Measurements from ENCODE around the gene NEURL3.

Gene NEURL3

DNA sequence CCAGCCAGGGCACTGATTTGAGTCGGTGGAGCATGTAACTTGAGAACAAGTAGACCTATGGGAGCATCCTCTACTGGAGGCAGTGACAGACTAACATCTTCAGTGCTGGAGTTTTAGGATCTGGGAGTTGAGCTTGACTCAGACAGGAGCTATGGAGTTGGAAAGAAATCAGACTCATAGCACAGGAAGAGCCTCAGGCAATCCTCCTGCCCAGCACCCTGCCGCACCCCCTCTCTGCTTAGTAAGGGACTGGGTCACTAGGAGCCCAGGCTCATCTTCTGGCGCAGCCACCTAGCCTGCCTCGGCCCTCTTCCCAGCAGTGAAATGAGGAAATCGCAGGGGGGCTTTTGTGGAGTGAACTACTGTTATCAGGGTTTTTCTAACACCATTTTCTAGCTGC lies 35.0 kb upstream of the NEURL3 start:
- peak; percentile 95 for DNase-seq (ENCODE audit: low read depth)

DNA sequence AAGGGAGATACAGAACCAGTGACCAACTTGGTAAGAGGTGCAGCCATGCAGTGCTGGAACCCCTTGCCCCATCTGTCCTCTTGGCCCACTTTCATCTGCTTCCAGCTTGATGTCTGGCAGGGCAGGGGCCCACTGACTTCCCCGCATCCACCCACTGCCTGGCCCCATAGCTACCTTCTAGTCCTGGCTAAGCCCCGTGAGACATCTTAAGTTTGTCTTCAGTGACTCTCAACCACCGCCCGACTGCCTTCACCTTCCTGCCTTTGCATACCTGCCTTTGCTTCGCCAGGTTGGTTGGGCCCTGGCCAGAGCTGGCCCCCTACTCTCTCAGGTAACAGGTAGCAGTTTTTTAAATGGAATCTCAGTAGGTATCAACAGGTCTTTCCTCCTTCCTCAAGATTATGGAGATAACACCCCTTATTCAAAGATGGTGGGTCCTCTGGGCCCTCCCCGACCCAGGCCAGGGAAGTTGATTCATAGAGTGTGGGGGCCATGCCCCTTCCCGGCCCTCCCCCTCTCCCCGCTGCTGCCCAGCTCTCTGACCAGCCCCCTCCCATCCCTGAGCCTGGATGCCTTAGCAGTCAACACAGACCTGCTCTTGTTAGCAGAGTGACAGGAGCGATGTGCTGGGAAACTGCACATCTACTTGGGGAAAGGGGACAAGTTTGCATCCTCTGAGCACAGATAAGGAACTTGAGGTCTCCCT lies 34.2 kb upstream of the NEURL3 start:
- DNase-seq (ENCODE audit: low read depth): no peak

DNA sequence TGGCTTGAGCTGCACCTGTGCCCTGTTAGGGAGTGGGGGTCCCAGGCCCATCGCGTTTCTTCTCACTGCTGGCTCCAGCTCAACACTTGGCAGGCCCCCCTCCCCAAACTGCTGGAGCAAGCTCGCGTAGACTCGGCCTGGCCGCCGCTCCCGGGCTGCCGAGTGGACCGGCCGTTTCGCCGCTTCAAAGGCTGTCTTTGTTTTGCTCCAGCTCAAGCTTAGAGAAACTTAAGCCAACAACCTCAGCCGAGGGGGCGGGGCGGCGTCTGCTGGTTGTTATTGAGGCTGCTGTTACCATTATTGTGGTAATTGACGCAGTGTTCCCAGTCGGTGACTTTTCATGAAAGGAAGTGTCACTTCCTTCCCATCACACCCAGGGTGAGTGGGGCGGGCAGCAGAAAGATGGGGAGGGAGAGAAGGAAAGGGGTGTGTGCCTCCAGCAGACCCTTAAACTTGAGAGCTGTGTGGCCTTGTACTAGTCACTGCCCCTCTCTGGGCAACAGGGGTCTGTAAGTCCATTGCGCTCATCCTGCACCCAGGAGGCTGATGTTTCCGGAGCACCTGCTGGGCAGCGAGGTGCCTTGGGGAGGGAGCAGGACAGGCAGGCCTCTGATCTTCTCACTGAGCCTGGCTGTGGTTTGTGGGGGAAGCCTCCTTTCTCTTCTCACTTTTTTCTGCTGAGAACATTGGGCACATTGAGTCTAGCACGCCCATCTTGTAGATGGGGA lies 33.5 kb upstream of the NEURL3 start:
- DNase-seq (ENCODE audit: low read depth): no peak

DNA sequence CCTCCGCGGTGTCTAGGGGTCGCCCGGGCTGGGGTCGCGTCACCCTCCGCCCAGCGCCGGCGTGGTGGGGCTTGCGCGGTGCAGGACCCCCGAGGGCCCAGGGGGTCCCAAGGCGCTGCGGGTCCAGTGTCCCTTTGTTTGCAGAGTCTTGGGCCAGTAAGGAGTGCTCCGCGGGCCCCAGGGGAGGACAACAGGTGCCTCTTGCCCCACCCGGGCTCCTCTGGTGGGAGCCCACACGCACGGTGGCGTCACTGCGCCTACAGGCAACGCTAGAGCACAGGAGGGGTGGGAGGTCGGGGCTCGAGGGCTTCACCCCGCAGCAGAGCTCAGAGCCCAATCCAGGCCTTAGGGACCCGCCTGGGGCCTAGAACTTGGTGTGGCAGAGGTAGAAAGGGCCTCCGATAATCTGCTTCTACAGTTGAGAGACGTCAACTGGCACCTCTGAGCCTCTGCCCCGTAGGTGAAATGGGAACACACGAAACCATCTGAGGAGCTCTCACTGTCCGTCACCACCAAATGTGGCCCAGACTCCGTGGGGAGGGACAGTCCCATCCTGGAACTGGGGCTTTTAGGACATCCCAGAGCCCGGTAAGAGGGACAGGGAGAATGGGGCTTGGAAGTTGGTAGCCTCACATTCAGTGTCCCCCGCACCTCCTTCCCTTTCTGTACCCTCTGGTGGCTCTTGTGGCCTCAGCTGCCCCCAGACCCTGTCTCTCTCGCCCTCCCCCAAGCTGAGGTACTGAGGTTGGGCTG lies 32.8 kb upstream of the NEURL3 start:
- no peak for DNase-seq (ENCODE audit: low read depth)

DNA sequence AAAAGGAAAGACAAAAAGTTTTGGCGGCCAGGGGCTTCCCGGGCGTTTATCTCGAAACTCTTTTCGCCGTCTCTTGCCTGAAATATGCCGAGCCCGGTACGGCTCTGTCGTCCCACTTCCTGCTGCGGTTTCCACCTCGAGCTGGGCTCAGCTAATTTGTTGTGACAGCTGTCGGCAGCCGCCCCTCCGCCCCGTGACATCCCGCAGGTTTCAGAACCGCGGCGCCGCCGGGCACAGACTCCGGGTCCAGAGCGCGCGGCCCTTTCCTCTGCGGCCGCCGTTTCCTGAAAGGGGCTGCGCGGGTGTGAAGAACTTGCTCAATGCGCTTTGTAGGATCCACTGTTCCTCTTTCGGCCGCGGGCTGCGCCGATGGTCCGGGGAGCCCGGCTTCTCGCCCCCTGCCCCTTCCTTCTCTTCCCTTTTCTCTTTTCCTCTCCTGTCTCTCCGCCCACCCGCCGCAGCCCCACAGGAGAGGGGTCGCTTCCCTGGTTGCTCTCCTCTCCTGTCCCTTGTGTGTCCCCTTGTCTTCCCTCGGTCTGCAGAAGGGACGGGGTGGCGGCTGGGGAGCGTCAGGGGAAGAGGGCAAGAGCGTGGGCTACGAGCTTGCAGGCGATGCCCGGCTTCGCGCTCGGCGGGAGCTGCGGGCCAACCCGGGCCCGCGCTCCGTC lies 32.0 kb upstream of the NEURL3 start:
- DNase-seq (ENCODE audit: low read depth): peak; percentile 81

DNA sequence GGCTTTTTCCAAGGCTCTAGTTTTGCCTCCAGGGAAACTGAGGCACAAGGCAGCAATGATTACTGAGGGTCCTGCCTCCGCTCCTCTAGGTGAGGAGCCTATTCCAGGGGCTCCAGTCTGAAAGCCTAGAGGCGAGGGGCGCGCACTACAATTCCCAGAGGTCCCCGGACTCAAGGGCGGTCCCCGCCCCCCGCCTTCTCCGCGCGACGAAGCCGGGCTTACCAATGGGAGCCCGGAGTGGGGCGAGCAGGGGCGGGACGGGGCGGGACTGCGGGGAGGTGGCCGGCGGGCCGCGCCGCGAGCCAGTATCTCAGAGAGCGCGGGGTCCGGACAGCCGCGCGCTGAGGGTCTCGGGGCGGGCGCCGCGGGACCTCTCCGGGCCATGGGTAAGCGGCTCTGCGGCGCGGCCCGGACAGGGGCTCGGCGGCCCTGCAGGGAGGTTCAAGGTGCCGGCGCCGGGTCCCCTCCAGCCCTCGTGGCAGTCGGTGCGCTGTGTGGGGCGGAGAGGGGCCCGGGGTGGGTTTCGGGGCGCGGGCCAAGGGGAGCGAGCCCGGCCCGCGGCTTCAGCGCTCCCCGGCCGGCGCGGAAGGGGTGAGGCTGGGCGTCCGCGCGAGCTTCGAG lies 31.4 kb upstream of the NEURL3 start, which contains the start of gene ARID5A:
TSS of gene ARID5A (plus strand) at position 308 of the 621 bp plus-strand sequence. CDS start at position 383, 75 bp downstream.
- DNase-seq (ENCODE audit: low read depth): peak; percentile 89

DNA sequence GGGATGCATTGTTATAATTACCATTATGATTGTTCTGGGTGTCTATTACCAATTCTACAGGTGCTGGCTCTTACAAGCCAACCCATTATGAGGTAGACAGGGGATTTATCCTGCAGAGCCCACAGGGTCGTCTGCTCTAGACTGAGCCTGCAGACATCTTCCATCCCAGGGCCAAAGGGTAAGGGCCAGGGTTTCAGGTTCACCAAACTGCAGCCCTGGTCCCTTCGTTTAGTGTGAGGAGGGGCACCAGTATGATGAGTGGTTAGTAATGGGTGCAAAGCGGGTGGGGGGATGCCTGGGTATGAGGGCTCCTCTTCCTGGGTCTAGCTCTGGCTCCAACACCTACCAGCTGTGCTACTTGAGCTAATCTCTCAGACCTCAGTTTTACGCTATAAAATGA lies 30.2 kb upstream of the NEURL3 start:
- DNase-seq (ENCODE audit: low read depth): no peak

DNA sequence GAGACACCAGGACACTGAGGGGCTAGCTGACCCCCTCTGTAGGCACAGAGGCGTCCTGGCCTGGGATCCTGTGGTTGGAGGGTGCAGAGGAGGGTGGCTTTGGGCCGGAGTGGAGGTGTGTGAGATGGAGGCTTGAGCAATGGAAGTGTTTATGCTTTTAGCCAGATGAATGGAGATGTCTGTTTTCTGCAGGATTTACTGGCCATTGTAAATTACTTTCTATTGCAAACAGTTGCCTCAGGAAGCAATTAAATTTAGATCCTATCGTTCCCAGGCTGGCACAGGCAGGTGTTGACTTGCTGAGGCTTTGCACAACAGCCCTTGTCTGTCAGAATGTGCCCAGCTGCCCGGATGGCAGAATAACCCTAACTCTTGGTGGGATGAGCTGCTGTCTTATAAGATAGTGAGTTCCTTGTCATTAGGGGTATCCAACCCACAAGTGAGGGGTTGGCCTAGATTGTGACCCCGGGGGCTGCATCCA lies 29.6 kb upstream of the NEURL3 start:
- DNase-seq (ENCODE audit: low read depth): no peak

DNA sequence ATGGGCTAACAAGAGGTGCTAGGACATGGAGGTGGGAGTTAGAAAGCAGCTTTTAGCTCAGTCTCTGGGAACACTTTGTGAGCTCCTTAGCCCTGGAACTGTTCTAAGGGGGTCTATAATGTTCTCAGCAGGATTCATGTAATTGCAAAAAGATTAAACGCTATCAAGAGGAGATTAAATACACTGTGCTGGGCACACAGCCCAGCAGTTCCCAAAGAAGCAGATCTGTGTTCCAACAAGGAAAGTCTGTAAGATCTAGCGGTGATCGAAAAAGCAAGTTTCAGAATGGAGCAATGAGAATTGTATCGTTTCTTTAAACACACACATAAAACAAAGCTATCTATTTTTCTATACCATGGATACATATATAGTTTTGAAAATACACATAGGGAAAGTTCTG lies 29.0 kb upstream of the NEURL3 start:
- no peak for DNase-seq (ENCODE audit: low read depth)

DNA sequence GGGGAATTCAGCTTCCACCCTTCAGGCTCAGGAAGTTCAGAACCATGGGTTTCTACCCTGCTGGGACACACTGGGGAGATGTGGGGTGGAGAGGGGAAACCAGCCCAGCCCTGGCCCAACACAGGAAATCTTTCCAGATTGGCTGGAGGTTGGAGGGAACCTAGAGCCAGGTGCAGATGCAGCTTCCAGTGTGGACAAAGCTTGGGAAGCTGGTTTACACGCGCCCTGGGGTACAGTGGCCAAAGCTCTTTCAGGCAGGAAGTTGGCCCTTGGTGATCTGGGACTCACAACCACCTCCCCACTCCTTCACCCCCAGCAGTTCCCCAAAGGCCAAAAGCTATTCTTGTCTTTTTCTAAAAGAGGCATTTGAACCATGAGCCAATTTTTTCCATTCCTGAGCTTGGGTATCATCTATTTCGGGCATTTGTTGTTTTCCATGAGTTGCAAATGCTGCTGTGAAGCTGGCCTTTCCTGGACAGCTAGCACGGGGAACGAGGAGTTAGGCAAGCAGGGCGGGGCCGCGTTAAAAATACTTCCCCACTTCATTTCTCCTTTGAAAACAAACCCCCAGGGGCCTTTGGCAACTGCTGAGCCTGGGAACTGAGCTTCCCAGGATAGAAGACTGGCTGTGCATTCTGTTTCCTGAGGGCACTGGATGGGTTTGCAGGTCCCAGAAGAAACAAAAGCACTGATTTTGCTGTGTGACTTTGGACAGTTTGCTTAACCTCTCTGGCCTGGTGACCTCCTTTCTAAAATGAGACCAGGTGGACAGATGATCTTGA lies 28.3 kb upstream of the NEURL3 start:
- DNase-seq (ENCODE audit: low read depth): peak; percentile 98

DNA sequence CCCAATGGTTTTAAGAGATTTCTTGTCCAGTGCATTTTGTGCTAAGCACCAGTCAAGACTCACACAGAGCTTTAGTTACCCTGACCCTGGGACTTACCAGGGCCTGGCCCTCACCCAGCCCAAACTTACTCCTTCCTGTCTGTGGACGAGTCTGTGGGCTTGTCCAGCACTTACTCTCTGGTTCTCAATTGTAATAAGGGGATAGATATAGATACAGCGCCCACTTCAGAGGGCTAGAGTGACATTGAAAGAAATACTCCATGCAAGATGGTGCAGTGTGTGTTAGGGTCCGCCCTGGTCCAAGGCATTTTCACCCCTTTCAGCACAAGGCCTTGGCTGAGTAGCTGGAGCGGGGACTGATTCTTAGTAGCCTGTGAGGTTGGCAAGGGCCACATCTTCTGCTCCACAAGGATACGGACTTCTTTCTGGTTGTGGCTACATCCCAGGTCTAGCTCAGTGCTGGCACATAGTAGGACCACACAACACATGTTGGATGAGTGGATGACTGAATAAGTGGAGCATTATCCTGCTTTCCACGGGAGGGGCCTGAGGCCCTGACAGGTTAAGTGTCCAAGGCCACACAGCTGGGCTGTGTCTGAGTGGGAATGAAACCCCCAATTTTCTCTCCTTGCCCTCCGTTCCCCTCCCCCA lies 27.6 kb upstream of the NEURL3 start:
- DNase-seq (ENCODE audit: low read depth): no peak

DNA sequence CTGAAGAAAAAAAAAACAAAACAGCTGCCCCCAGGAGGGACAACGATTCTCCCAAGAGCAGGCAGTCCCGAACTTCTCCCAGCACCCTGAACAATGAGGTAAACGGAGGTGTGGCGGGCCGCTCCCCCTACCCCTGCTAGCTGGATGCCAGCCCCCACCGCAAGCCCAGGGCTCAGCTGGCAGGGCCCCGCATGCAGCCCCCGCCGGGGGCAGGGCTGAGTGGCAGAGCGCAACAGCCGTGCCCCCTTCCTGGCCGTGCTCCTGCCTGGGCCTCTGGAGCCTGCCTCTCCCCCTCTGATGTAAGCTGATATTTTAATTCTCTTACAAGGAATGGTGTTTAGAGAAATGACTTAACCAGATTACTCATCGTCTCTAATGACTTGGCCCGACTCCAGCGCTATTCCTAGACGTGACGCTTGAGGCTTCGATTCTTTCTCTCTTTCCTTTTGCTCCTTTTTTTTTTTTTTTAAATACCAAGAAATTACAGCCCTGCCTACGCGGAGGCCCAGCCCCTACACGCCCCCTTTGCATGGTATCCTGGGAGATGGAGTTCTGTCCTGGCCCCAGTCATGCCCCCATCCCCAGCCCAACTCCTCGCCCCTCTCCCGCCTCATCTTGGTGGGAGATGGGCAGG lies 26.8 kb upstream of the NEURL3 start:
- peak; percentile 100 for DNase-seq (ENCODE audit: low read depth)

DNA sequence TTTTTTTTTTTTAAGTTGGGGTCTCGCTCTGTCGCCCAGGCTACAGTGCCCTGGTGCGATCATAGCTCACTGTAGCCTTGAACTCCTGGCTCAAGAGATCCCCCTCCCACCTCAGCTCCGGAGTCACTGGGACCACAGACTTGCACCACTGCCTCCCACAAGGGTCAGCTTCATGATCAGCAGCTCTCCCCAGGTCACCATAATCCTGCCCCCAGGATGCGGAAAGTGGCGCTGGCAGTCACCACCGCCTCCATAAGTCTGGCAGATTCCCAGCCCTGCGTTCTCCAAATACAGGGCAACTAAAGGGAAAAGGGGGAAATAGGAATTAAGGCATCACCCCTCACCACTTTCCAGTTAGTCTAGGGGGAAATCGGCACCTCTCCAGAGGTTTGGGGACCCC lies 26.2 kb upstream of the NEURL3 start:
- DNase-seq (ENCODE audit: low read depth): no peak

DNA sequence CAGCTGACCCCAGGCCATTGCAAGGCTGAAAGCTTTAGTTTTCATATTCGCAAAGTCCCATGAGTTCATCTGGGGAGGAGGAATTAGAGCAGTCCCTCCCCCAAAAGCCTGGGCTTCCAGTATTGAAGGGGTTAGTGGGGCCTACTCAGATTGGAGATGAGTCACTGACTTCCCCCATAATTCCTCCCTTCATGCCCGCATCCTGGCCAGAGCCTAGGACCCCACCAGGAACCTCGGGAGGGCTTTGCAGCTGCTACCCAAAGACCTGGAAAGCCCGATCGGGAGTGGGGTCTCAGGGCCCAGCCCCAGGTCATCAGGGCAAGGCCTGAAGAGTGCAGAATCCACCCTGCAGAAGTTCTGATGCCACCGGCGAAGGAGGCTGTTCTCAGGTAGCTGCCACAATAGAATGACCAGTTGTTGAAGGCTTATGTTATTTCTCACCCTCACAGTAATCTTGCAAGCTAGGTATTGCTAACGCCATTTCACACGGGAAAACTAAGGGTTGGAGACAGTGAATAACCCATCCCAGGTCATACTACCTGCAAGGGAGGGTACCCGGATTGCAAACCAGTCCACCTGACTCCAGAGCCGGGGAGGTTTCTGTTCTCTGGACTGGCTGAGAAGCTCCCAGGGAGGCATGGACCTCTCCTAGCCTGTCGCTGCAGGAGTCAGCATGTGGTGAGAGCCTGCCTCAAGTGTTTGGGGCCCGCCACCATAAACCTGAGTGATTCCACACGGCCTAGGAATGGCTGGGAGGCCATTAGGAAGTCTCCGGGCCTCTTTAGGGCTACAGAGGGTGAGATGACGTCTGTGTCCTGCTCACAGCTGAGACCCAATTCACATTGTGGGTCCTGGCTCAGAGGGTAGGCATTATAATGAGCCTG lies 25.6 kb upstream of the NEURL3 start:
- DNase-seq (ENCODE audit: low read depth): peak; percentile 35

DNA sequence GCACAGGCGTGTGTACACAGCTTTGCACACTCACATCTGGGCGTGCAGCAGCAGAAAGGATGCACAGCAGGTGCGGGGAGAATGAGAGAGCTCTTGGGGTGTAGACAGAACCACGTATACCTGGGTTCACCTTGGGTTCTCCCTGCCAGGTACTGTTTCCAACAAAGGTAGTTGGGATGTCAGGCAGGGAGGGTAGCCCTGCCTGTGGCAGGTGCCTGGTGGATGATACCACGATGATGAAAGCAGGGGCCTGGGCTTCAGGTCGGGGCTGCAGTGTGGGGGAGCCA lies 24.9 kb upstream of the NEURL3 start:
- no peak for DNase-seq (ENCODE audit: low read depth)

DNA sequence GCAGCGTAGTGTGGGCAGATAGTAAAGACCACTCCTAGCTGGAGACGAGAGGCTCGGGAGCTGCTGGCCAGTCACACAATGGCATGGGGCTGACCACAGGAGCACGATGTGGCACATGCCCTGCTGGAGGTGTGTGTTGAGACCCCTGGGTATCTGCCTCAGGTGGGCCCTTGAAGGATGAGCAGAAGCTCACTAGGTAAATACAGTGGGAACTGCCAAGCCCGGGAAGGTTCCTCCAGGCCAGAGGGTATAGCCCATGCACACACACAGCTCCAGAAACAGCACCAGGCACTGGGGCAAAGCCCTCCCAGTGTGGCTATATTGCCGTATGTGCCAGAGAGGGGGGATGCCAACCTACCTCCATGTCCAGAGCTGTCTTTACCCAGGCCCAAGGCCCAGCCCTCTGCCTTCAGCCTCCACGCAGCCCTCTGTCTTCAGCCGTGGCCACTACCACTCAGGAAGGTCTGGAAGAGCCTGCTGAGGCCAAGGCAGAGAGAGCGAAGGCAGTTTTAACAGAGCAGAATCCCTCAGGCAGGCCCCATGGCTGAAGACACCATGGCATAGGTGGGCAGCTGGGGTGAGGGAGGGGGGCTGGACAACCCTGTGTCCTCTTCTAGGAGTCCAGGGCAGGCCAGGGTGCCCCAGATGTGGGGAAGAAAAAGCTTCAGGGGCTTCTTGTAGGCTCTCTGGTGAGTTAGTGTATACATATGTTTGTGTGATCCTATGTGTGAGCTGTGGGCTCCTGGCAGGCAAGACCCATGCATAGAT lies 24.4 kb upstream of the NEURL3 start:
- DNase-seq (ENCODE audit: low read depth): no peak

DNA sequence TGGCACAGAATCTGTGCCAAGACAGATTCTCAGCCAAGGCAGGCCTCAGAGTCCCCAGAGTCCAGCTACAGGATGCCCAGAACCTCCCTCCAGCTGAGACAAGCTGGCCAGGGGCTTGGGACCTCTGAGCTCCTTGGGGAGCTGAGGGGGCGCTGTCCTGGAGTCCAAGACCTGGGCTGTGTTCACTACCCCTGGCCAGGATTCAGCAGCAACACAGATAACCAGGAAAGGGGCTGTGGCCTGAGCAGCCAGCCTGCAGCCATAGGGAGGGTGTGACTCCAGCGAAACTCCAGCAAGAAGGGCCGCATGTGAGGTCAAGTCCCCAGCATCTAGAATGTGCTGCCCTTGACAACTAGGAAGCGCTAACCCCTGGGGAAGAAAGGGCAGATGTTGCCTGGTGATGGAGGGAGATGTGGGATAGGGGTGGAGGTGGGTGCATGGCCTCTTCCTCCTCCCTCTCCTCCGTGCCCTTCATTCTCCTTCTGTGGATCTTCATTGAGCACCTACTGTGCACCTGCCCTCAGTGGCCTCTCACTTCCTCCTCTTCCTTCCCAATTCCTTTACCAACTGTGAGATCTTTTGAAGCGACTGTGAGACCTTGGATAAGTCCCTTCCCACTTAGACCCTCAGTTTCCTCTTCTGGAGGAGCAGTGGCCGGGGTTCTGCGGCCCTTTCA lies 23.7 kb upstream of the NEURL3 start:
- no peak for DNase-seq (ENCODE audit: low read depth)
